GM18511 (cell line): Measurements from ENCODE around the gene SLC24A3.
"Not testable (repeated sequence)": the region's sequence is repeated elsewhere in the genome, so short reads cannot be mapped to it uniquely, and the experiment has no call there.

ENCODE experiments used
- ATAC-seq: cut with Tn5 transposase; IDR thresholded peaks from one replicate; pipeline ENCODE4 v1.9.1; 2021; ENCODE audit warnings: mild to moderate bottlenecking, moderate library complexity; ENCODE audit not compliant: unreplicated experiment

Gene SLC24A3

DNA sequence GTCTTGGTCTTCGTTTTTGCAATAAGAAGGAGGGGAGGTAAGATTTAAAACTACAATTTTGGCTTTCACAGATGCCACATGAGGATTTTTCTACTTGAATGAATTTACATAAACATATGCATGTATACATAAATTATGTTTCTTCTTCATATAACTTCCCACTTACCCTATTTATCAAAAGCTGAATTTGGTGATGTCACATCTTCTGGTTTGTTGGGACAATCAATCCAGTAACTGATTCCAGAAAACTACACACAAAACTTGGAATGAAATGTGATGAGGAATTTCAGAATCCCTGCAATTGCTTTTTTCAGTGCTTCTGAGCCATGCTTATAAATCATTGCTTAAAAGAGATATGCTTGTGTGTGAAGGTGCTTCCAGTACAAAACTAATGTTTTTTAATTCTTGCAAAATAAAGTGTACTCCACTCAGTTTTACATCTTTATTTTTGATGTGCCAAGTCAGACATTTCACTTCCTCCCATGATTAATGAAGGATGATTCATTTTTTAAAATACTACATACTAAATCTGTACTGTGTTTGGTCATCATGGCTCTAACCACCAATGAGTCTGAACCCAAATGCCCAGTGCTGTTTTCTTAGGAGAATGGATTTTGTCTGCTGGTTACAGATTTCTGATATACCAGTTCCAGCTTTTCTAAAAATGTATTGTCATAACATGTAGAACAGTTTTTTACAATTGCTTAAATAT lies 513.5 kb downstream of the SLC24A3 start:
- no peak for ATAC-seq

DNA sequence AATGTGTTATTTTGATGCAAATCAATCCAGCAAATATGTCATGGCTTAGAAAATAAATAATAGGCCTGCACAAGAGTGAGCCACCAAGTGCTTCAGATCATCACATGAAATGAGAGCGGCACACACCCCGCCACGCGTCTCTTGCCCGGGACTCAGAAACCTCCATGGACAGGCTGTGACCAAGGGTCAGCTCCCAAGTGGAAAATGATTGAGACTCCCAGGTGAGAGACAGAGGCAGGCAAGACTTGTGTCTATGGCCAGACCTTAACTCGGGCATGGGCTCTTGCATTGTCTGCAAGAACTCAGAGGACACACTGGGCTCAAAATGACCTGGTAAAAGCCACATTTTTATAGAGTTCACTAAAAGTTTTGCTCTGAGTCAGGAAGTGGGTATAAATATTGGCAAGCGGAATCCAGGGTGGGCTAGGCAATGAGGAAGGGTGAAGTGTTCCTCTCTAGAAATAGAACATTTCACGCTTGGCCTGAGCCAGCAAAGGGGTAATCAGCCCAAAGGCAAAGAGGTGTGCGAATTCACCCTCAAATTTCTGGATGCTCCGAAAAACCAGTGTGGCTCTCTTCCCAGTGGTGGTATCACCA lies 514.9 kb downstream of the SLC24A3 start:
- ATAC-seq, result no peak

DNA sequence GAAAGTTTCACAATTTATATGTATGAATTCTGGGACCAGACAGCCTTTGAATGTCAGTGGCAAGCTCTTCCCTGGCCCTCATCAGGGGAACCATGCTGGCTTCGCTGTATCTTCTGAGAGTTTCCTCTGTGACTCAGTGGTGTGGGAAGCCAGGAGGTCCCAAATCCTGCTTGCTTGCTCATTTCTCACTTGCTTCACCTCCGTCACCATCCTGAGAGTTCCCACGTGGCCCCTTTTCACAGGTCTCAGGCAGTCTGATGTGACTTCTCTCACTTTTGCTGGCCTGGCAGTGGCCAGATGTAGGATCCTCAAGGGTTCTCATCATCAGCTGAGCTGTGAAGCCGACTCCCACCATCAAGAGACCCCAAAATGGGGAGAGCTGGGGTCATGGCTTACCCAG lies 517.2 kb downstream of the SLC24A3 start:
- no peak for ATAC-seq

DNA sequence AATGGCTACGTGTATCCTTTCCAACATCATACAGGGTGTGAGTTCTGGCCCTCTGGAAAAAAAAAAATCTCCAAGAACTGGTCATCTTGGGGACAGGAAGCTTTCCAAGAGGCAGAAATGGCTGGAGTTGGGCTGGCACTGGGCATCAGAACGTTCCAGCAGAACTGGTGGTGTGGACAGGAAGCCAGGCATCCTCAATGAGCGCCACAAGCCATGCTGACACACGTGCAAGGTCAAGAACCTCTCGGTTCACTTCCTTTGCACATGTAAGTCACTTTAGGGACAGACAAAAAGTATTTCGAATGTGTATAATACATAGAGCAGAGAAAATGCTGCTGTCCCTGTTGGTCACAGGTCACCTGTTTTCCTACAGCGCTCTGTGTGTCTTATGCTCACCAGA lies 518.3 kb downstream of the SLC24A3 start:
- ATAC-seq, result no peak

DNA sequence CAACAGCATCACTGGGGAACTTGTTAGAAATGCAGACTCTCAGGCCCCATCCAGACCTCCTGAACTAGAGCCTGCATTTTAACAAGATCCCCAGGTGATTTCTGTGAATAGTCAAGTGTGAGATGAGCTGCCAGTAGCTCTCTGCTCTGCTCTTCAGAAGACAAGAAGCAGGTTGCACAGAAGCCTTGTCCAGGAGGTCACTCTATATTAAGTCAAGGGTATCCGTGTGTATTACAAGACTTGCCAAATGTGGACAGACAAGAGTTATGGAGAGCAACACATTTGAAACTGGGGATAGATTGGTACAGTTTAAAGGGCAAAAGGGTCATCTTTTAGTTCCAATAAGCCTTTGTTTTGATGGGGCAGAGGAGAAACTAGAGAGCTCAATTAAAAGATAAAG lies 522.4 kb downstream of the SLC24A3 start:
- ATAC-seq, result no peak

DNA sequence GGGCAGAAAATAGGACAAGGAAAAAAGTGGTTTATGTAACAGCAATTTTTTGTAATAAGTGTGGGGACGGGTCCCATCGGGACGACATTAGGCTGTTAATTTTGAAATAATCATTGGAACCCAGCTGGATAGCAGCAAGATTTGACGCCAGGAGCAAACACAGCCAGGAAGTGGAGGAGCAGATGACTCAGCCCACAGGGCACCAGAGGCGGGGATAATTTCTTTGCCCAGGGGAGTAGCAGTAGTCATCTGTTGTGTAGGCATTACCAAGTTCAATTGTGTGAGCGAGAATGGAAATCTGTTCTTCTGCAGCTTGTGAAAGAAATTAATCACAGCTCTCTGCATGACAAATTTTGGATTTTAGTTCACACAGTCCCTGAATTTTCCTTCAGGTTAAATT lies 523.0 kb downstream of the SLC24A3 start:
- no peak for ATAC-seq

DNA sequence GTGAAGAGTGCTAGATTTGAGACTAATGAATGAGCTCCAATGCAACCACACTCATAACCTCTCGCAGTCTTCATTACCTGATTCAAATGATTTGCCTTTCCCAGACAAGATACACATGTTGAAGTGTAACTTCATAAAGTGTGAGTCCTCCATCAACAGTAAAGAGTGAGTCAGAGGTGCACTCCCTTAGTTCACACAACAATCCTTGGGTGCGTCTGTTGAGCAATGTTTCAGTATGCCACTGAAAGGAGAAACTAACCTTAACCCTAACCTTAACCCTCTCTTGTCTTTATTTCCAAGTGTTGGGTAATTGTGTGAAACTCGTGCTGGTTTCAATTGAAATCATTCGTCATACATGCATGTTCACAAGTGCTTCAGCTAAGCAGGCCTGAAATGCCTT lies 524.6 kb downstream of the SLC24A3 start:
- ATAC-seq, result no peak

DNA sequence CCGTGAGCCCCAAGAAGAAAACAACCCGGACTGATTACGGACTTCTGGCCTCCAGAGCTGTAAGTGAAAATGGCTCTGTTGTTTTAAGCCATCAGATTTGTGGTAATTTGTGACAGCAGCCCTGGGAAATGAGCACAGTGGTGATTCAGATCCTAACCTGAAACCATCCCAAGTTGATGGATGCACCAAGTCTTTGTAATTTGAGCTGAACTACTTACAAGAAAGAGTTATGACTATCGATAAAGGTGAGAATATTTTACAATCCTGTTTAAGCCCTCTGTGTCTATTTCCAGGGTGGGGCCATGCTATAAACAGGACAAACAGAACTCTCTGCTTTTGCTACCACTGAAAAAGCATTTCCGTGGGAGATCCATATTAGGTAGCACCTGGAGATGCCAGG lies 526.5 kb downstream of the SLC24A3 start:
- ATAC-seq, result no peak

DNA sequence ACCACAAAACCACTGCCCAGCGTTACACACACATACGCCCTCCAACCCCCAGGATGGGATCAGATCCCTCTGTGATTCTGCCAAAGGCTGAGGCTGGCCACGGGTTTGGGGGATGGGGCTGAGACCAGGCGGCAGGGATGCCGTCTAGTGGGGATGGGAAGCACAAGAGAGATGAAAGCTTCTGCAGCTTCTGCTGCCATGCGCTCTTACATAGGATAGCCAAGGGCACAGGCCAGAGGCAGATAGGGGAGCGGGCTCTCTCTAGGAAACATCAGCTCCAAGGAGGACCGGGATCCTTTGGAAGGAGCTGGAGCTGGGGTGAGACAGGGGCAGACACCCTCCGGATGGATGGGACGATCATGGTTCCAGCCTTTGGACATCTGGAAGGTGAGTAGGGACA lies 526.9 kb downstream of the SLC24A3 start:
- ATAC-seq, result no peak

DNA sequence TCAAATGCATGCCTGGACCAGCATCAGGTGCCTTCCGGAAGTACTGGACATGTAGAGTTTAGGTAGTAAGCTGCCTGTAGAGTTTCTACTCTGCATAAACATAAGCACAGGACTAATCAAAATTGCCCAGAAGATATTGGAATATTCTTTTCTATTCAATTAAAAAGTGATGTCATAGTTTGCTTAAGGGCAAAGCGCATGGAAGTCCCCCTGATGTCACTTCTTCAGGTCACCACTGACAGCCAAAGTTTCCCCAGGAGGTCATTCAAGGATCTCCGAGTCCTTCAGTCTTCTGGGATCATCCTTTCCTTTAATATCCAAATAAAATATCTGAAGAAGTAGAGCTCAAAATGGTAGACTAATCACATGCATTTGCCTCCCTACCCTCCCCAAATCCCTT lies 528.1 kb downstream of the SLC24A3 start:
- ATAC-seq, result no peak

DNA sequence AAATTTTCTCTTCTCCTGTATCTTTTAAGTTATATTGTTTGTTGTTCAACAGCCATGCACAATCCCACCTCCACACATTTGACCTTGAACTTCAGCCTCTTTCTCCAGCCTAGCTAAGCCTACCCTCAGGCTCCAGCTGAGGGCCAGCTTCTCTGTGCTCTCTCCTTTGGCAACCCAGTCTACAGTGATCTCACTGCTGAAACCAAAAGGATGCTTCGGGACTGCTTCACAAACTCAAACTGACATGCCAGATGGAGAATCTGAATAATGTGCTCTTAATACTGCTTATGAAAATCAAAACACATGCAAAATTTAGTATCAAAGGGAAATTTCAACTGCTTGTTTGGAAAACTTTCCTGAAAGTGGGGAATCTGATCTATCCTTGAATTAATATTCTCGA lies 529.5 kb downstream of the SLC24A3 start:
- no peak for ATAC-seq

DNA sequence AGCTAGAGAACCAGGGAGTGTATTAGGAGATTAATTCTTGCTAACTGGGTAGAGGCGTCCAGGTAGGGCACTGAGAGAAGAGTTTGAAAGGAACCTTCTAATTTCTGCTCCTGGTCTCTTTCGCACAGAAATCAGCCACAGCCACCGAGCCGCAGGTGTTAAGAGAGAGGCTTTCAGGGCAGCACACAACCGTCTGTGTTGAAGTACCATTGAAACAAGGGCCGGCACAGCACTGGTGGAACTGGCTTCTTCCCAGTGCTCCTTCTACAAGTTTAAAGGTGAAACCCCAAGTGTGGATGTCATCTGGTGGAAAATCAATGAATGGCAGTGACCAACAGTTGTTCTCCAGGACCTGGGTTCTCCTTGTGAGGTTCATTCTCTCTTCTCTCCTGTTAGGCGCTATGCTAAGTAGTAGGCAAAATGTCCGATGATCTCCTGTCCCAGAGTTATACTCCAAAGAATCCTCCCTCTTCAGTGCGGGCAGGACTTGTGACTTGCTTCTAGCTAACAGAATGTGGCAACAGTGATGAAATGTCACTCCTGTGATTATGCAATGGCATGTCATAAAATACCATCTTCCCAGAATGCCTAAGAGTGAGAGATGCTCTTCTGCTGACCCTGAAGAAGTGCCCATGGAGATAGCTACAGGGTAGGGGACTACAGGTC lies 530.7 kb downstream of the SLC24A3 start:
- no peak for ATAC-seq

DNA sequence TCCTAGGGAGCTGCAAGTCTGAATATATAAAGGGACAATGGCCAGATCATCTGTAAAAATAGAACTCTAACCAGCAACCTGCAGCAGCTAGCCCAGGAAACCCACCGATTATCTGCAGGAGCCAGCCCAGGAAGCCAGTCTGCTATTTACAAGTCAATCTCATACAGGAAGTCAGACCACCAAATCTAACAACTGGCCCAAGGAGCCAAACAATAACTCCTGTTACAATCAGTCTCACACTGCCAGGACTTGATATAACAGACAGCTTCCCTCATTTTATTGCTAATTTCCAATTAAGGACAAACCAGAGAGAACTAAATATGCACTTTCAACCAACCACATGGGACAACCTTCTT lies 531.2 kb downstream of the SLC24A3 start:
- no peak for ATAC-seq

DNA sequence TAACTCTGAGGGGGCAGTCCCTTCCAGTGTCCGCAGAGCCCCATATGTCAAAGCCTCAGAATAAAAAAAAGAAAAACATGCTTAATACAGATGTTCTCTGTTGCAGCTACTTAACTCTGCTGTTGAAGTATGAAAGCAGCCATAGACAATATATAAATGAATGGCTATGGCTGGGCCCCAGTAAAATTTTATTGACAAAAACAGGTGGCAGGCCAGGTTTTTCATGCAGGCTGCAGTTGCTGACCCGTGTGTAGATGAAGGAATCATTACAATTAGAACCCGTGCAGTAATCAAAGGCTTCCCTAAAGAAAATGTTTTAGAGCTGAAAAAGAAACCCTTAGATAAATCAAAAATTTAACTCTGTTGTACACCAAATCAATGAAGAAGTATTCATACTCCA lies 532.7 kb downstream of the SLC24A3 start:
- ATAC-seq, result no peak

DNA sequence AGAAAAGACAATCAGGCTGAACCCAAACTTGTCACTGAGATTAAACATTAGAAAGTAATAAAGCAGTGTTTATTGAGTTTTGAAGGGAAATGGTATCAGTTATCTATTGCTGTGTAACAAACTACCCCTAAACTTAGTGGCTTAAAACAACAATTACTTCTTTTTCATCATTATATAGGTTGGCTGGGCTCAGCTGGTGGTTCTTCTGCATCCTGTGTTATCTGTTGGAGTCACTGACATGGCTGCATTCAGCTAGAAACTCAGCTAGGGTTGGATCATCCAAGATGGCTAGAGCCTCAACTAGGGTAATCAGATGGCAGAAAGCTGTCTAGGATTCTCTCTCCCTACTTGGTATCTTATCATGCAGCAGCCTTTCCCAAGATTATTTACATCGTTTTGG lies 533.1 kb downstream of the SLC24A3 start:
- no peak for ATAC-seq

DNA sequence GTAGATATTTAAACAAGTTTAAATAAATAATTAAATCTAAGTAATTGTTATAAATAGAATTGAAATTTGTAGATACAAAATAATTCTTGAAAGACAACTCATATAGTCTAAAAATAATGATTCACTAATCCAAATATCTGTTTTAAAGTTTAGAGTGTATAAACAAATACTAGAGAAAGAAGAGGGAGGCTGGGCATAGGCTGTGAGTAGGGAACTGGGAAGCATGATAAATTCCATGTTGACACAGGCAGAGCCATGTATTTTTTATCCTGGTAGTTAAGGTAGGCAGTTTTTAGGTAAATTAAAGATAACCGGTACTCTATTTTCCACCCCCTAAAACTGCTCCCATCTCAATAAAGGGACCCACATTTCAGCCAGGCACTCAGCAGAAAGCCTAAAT lies 534.0 kb downstream of the SLC24A3 start:
- ATAC-seq, result no peak

DNA sequence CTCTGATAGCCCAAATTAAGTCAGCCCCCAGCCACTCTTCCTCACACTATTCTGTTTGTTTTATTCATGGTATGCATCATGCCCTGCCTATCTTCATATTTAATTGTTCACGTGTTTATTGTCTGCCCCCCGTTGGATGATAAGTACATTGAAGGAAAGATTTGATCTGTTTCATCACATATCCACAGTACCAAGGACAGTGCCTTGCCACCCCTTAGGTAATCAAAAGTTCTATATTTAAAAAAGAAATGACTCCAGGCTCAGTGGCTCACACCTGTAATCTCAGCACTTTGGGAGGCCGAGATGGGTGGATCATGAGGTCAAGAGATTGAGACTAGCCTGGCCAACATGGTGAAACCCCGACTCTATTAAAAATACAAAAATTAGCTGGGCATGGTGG lies 535.5 kb downstream of the SLC24A3 start:
- no peak for ATAC-seq

DNA sequence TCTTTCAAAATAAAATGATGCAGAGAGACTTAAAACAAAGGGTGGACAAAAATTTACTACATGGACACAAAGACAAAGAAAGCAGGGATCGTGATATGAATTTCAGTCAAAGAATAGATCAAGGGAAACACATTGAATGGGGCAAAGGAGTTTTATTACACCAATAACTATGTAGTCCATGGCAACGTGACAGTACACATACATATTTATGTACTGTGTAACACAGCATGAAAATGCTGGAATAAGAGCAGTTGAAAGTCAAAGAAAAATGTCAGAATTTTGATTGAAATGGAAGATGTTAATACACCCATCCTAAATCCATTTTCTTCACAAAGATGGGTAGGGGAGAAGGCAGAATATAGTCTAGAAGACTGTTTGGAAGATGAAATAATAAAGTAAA lies 536.2 kb downstream of the SLC24A3 start:
- no peak for ATAC-seq

DNA sequence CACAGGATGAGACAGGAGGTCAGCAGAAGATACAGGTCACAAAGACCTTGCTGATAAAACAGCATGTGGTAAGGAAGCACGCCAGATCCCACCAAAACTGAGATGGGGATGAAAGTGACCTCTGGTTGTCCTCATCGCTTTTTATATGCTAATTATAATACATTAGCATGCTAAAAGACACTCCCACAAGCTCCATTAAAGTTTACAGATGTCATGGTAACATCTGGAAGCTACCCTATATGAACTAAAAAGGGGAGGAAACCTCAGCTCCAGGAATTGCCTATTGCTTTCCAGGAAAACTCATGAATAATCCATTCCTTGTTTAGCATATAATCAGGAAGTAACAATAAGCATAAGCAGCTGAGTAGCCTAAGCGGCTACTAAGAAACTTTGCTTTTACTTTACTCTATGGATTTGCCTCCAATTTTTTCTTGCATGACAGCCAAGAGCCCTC lies 537.2 kb downstream of the SLC24A3 start:
- ATAC-seq, result no peak

DNA sequence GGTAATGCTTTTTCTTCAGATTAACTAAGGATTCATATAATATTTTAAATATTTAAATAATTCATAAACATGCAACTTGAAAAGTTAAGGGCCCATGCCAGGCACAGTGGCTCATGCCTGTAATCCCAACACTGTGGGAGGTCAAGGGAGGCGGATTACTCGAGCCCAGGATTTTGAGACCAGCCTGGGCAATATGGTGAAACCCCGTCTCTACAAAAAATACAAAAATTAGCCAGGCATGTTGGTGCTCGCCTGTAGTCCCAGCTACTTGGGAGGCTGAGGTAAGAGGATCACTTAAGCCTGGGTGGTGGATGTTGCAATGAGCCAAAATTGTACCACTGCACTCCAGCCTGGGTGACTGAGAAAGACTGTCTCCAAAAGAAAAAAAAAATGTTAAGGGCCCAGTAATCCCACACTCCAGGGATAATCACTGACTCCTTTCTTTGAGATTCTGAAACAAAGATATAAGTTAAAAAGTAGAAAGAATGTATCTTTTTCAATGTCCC lies 537.7 kb downstream of the SLC24A3 start:
- ATAC-seq, result no peak

DNA sequence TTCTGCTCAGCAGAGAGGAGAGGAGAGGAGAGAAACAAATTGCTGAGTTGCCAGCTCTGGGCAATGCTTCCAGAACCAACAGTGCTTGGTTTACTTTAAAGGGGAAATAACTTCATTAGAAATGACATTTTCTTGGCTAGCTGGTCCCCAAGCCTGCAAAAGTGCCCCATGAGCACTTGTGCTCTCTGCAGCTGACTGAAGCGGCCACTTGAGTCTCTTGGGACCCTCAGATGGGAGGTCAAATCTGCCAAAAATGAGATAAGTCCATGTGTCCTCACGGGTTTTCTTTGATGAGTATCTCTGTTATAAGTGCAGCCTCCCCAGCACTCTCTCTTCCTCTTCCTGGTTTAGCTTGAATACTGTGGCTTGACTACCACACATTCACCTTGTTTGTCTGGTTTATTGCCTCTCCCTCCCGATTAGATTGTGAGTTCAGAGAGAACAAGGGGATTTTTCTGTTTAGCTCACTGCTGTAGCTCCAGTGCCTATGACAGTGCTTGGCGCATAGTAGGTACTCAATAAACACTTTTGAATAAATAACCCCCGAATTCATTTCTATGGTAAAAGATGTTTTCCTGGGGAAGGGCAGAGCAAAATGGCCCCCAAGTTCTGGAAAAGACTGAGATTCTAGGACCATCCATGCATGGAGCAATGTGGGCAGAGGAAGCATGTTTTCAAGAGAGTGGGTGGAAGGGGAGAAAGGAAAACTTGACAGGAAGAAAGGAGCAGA lies 538.6 kb downstream of the SLC24A3 start:
- no peak for ATAC-seq

DNA sequence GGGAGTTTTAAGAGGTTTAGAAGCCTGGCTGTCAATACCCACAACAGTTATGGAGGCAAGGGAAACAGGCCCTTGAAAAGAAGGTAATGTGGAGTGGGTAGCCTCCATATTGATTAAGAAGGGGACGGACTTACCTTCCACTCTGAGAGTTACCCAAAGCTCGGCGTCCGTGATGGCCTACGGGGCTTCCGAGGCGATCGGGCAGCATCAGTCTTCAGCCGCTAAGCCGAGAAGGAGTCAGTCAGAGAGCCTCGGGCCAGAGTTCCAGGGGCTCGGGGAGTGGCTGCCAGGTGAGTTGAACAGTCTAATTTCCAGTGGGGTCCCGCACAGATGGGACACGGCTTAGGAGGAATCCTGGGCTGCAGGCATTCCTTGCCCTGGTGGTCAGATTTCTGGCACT lies 541.8 kb downstream of the SLC24A3 start:
- ATAC-seq, result not testable (repeated sequence)
